HG03108 (cell line): ENCODE results near the gene HRH1.
"Not testable (repeated sequence)": the region's sequence is repeated elsewhere in the genome, so short reads cannot be mapped to it uniquely, and the experiment has no call there.

Source experiments
- ATAC-seq: cut with Tn5 transposase; IDR thresholded peaks from one replicate; pipeline ENCODE4 v1.9.1; 2021; ENCODE audit warnings: moderate library complexity; ENCODE audit not compliant: unreplicated experiment

HRH1 gene

GRCh38 chr3:11168881-11169805, 14.8 kb downstream of the HRH1 start:
- no peak for ATAC-seq

DNA sequence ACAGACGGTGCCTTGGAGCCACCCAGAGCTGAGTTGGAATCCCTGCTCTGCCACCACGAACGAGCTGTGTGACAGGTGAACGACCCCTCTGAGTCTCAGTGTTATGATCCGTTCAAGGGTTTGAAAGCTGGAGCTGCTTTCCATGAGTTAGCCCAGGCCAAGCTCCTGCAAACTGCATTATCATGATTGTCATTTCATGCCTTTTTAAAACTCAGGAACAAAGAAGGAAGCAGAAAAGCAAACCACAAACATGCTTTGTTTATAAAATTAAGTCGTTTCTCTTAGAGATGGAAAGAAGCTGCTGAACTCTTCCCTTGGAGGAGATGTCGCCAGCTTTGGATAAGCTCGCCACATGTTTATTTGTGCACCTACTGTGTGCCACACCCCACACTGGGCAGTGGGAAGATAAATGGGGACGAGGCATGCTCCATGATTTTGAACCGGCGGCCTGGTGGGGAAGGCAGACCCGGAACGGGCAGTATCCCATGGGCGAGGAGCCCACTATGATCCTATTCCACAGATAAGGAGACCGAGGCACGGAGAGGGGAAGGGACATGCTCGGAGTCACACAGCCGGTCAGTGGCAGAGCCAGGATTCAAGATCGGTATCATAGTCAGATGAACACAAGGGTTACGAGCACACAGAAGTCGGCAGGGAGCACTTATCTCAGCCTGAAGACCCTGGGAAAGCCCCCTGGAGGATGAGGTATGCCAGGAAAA, 15.9 kb downstream of the HRH1 start:
- no peak for ATAC-seq

DNA sequence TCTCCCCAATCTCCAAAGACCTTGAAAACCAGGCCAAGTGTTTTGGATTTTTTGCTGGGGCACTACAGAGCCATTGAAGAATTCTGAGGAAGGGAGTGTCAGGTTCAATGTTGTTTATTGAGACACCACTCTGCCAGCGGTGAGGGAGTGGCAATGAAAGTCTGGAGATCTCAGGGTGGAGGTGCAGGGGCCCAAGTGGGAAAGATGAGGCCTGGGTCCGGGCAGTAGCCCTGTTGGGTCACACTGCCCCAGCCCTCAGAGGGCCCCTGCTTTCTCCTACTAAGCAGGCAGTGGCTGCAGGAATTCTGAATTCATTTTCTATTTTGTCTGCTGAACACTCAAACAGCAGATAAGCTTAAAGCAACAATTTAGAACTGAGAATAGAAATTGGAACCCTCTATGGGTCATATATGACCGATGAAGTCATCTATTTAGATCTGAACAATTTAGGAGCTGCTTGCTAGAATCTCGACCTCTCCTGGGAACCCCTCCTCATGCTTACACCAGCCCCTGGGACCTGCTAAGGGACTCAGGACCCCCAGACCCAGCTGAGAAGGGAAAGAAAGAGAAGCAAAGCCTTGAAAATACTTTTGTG, 17.9 kb downstream of the HRH1 start:
- ATAC-seq: no peak

DNA sequence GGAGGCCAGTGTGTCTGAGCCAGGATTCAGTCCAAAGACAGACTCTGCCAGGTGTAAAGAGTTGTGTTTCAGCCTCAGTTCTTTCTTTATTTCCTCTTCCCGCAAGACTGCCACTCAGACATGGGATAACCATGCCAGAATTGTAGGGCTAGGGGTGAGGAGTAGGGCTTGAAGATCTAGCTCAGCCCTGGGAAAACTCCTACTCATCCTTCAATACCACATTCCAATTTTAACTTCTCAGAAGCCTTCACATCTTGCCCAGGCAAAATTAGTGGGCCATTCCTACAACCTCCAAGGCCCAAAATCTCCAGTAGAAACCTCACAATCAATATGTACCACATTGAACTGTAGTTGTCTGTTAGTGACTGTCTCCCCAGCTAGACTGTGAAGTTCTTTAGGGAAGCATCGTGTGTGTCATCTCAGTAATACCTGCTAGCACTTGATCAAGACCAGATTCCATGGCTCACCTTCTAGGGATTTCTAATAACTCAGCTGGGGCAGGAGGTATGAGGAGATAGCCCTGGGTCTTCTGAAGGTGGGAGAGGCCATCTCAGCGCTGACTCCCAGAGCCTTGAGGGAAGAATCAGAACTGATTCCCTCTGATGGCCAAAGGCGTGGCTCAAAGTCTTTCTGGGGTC, 19.7 kb downstream of the HRH1 start:
- ATAC-seq: no peak

DNA sequence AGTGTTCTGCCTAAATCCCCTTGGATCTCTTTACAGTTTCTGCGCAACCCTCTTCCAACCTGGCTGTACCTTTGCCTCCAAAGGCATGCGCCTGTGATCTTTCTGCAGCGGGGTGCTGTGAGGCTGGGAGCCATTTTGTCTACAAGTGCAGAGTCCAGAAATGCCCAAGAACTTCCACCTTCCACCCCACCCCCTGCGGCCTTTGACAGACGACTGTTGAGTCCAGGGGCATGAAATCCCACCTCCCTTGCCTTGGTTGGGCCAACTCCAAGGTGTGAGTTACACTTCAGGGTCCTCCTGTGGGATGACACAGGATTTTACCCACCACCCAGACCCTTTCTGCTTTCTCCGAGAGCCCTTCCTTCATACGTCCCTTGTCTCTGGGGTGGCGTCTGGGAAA, 24.1 kb downstream of the HRH1 start:
- no peak for ATAC-seq

DNA sequence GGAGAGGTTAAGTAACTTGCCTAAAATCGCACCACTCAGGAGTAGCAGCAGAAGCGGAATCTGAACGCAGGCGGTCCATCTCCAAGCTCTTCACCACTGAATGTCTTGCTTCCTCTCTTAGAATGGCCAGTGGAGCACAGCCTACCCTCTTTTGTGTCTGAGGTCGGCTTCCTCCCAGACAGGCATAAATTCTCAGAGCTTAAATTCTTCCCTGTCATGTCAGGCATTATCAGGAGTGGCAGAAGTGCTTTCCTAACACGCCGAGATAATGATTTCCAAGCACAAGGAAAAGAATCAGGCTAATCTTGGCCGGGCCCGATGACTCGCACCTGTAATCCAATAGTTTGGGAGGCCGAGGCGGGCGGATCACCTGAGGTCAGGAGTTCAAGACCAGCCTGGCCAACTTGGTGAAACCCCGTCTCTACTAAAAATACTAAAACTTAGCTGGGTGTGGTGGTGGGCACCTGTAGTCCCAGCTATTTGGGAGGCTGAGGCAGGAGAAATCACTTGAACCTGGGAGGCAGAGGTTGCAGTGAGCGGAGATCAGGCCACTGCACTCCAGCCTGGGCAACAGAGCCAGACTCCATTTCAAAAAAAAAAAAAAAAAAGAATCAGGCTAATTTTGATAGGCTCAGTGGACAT, 30.2 kb downstream of the HRH1 start:
- not testable (repeated sequence) for ATAC-seq

GRCh38 chr3:11185144-11185543, 30.9 kb downstream of the HRH1 start:
- no peak for ATAC-seq

- ATAC-seq: no peak
These were observed 31.4 kb downstream of the HRH1 start for GRCh38 chr3:11185564-11186317.

DNA sequence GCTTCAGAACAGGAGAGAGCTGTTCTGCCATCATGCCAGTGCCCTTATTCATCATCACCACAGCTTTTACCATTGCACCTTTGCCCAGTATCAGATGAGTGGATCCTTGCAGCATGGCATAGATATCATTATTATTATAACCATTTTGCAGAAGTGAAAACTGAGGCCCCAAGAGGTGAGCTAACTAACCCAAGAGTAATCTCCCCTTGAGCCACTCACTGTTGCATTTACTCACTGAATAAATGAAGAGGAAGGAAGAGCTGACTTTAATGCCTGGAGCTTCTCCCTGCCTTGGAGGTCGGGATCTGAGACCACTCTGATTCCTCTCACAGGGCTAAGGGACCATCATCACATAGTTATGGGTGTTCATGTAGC, 32.0 kb downstream of the HRH1 start:
- ATAC-seq: no peak

- no peak for ATAC-seq
These were observed 32.5 kb downstream of the HRH1 start for GRCh38 chr3:11186771-11187191.

GRCh38 chr3:11187681-11188080, 33.4 kb downstream of the HRH1 start:
- no peak for ATAC-seq

GRCh38 chr3:11188231-11188630, 33.9 kb downstream of the HRH1 start:
- ATAC-seq: no peak

DNA sequence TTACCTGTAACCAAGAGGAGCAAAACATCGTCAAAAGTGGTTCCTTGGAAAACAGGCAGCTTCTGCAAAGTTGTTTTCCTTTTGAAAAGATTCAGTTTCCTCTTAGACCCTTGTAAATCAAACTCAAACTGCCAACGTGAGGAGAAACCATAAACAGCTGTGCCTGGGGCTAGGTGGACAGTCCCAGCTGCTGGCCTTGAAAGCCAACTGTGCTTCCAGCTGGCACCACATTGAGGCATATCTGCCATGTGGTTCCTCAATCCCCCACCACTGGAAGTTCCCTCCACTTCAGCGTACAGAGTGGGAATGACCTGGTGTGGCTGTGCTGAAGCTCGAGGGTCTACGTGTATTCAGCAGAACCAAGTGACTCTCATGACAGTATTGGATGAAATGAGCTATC, 40.9 kb downstream of the HRH1 start:
- no peak for ATAC-seq

DNA sequence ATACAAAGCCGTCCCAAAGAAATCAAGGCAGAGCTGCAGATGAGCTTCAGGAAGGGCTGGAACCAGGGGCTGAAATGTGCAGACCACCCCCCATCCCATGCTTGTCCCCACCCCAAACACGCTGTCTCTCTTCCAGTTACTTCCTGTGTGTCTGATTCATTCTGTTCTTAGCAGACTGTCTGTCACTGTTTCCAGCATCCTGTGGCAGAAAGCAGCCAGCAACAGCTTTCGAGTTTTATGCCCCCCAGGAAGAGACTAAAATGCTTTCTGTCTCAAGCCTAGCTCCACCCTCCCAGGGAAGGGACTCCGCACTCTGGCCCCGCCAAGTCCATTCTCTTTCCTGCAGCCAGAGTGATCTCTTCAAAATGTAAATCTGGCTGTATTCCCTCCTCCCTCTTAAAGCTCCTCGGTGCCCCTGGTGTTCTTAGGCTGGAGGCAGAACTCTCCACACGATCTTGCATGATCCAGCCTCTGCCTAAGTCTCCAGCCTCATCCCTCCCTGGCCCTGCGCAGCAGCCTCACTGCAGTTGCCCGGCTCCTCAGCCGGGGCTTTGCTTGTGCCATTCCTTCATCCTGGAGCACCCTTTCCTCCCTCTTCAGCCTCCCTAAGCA, 41.5 kb downstream of the HRH1 start:
- ATAC-seq: no peak

DNA sequence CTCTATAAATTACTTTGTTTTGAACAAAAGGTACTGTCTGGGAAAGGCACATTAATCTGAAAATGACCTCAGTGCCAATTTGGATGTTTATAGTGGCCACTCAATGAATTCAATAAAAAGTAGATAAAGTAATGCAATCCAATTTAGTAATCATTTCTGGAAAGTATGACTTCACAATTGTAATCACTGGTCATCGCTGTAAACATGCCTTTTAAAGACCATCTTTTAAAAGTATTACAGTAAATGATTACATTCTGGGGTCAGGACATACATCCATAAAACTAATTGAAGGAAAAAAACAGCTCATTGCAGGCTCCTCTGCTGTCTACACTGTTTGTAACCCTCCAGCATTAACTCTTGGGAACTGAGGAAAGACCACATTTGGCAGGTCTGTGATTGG, 43.2 kb downstream of the HRH1 start:
- ATAC-seq: no peak

DNA sequence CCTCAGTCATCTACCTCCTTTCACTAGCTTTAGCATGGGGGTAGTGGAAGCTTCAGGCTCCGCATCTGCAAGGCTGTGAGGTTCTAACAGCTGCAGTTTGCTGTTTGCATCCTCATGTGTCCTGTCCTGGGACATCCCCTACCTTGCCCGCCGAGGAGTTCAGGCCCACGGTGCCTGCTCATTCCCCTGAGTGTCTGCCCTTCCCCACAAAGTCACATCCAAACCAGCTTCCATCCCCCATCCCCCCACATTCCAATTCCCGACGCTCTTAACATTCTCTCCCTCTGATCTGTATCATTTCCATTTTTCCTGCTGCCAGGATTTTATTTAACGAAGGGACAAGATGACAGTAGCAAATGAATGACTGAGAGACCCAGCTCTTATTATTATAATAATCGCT, 43.8 kb downstream of the HRH1 start:
- ATAC-seq: no peak

GRCh38 chr3:11198495-11198894, 44.2 kb downstream of the HRH1 start:
- ATAC-seq: no peak

DNA sequence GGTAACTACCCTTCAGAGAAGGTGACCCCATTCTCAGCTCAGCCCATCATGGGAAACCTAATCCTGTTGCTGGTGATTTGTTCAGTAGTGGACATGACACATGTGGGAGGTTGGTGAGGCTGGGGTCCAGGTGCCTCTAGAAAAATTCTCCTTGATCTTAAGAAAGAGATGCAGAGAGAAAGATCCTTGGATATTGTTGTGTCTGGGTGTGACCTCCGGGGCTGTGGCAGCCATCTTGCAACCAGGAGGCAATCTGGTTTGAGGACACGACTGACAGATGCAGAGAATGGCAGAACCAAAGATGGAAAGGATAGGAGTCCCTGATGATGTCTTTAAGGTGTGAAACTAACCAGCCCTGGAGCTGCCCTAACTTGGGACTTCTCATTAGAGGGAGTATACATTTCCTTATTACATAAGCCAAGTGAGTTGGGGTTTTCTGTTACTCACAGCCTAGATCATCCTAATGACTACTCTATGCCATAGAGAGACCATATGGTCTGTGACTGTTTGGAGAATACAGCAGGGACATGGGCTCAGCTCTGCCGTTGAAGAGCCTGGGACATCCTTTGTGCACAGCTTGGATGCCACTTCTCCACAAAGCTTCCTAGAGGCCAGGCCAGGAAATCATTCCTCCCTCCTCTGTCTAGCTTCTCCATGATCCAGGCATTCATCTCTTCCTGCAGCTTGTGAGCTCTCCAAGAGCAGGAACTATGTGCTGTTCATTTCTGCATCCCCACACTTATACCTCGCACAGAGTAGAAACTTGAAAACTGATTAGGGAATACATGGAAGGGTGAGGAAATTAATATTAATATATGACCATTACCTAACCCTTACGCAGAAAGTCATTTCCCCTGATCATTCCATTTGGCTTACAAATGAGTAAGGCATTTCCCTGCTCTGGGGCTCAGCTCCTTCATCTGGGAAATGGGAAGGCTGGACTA, 45.9 kb downstream of the HRH1 start:
- no peak for ATAC-seq
